Measurements from ENCODE around the gene KCNQ4. TPM values are rescaled to one million over a fixed set of nuclear protein-coding genes. Genes with fewer than 3 reads are reported as not detected.

KCNQ4 gene
- total and polyA plus RNA-seq, 2 of the 13 experiments (the other 11 are each of a cell fraction or from before 2014, with no cell fraction given): 0.02 to 0.09 TPM

DNA sequence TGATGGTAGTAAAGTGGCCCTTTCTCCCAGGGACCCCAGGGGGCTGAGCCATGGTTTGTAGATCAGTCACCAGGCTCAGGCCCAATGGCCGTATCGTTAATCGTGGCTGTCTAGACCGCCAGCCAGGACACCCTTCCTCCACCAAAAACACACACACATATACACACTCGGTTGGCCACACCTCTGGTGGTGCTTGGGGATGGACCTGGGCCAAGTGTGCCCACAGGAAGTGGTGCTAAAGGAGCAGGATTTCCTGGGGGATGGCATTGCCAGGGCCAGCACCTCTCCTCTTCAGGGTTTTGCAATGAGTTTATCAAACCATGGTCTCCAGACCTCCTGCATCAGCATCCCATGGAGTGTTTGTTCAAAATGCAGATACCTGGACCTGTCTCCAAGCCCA, 42.4 kb downstream of the KCNQ4 start (continued):
- TF ChIP-seq, protein P1, sequence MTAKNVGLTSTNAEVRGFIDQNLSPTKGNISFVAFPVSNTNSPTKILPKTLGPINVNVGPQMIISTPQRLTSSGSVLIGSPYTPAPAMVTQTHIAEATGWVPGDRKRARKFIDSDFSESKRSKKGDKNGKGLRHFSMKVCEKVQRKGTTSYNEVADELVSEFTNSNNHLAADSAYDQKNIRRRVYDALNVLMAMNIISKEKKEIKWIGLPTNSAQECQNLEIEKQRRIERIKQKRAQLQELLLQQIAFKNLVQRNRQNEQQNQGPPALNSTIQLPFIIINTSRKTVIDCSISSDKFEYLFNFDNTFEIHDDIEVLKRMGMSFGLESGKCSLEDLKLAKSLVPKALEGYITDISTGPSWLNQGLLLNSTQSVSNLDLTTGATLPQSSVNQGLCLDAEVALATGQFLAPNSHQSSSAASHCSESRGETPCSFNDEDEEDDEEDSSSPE (CRISPR knock-in tag; IDR thresholded peaks at IDR 0.05): no peak

DNA sequence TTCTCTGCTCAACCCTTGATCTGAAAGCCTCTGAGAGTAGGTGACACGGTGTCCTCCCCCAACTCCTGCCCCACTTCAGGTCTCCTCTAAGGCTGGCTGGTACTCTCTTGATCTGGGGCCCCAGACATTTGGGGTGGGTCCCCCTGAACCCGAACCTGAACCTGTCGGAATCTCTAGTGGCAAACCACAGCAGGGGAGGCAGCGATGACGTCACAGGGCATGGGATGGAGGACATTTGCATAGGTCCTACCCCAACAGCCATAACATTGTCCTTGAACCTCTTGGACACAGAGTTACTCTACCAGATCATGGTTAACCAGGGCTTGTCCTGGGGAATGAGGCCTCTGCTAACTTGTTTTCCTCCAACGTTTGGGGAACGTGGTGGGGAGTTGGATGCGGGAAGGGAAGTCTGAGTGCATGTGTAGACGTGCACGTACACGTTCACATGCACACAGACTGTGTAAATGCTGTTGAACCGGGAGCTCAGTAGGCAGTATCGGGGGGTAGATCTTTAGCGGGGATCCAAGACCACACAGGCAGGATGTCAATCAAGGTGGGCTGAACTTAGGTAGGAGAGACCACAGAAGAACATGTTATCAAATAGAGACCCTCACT, 46.2 kb downstream of the KCNQ4 start:
- no TSS peak for BruUV-seq (replicated peaks)
- H3K27ac ChIP-seq (ENCODE audit: extremely low read length, insufficient read depth, low read length): no peak overlapping the region
- no peaks in the 10 kb centered on the region for H3K79me2 ChIP-seq (ENCODE audit: insufficient read depth, low read length)
- no peaks in the 10 kb centered on the region for H3K9me3 ChIP-seq (ENCODE audit: low read length)
- no peak for DNase-seq (ENCODE audit: low spot score)
- no peak for FAIRE-seq
- H3K9ac ChIP-seq (ENCODE audit: insufficient read depth, low read depth, low read length): no peak overlapping the region
- ChIA-PET CTCF (ENCODE audit: low intra/inter-chr PET ratio, low total read pairs) (no interaction called here), POLR2A (no interaction called here)
- H2AFZ ChIP-seq (ENCODE audit: low read length): no peak overlapping the region
- in situ Hi-C loops (cut with HindIII; ENCODE audit: extremely low pct_ligation_motif_present, low pct_unique_long_range_greater_than_20kb): loop anchor here (10.0 kb wide), 1 partner anchor 205 kb away; no protein-coding TSS in a partner anchor
- no peak overlapping the region for H3K4me2 ChIP-seq (ENCODE audit: low read depth, low read length)
- TF ChIP-seq KMT2B (CRISPR knock-in tag; IDR thresholded peaks at IDR 0.05): no peak
- peak; percentile 98 for TF ChIP-seq CREB1 (IDR thresholded peaks at IDR 0.05)
- TF ChIP-seq CREB1 (CRISPR knock-in tag; IDR thresholded peaks at IDR 0.05): no peak; the same call in 1 of the 2 replicates
- TF ChIP-seq, protein P2, sequence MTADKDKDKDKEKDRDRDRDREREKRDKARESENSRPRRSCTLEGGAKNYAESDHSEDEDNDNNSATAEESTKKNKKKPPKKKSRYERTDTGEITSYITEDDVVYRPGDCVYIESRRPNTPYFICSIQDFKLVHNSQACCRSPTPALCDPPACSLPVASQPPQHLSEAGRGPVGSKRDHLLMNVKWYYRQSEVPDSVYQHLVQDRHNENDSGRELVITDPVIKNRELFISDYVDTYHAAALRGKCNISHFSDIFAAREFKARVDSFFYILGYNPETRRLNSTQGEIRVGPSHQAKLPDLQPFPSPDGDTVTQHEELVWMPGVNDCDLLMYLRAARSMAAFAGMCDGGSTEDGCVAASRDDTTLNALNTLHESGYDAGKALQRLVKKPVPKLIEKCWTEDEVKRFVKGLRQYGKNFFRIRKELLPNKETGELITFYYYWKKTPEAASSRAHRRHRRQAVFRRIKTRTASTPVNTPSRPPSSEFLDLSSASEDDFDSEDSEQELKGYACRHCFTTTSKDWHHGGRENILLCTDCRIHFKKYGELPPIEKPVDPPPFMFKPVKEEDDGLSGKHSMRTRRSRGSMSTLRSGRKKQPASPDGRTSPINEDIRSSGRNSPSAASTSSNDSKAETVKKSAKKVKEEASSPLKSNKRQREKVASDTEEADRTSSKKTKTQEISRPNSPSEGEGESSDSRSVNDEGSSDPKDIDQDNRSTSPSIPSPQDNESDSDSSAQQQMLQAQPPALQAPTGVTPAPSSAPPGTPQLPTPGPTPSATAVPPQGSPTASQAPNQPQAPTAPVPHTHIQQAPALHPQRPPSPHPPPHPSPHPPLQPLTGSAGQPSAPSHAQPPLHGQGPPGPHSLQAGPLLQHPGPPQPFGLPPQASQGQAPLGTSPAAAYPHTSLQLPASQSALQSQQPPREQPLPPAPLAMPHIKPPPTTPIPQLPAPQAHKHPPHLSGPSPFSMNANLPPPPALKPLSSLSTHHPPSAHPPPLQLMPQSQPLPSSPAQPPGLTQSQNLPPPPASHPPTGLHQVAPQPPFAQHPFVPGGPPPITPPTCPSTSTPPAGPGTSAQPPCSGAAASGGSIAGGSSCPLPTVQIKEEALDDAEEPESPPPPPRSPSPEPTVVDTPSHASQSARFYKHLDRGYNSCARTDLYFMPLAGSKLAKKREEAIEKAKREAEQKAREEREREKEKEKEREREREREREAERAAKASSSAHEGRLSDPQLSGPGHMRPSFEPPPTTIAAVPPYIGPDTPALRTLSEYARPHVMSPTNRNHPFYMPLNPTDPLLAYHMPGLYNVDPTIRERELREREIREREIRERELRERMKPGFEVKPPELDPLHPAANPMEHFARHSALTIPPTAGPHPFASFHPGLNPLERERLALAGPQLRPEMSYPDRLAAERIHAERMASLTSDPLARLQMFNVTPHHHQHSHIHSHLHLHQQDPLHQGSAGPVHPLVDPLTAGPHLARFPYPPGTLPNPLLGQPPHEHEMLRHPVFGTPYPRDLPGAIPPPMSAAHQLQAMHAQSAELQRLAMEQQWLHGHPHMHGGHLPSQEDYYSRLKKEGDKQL (CRISPR knock-in tag; IDR thresholded peaks at IDR 0.05; ENCODE audit: low read depth): no peak
- TF ChIP-seq ZNF230 (CRISPR knock-in tag; IDR thresholded peaks at IDR 0.05): no peak
- TF ChIP-seq, protein P3, sequence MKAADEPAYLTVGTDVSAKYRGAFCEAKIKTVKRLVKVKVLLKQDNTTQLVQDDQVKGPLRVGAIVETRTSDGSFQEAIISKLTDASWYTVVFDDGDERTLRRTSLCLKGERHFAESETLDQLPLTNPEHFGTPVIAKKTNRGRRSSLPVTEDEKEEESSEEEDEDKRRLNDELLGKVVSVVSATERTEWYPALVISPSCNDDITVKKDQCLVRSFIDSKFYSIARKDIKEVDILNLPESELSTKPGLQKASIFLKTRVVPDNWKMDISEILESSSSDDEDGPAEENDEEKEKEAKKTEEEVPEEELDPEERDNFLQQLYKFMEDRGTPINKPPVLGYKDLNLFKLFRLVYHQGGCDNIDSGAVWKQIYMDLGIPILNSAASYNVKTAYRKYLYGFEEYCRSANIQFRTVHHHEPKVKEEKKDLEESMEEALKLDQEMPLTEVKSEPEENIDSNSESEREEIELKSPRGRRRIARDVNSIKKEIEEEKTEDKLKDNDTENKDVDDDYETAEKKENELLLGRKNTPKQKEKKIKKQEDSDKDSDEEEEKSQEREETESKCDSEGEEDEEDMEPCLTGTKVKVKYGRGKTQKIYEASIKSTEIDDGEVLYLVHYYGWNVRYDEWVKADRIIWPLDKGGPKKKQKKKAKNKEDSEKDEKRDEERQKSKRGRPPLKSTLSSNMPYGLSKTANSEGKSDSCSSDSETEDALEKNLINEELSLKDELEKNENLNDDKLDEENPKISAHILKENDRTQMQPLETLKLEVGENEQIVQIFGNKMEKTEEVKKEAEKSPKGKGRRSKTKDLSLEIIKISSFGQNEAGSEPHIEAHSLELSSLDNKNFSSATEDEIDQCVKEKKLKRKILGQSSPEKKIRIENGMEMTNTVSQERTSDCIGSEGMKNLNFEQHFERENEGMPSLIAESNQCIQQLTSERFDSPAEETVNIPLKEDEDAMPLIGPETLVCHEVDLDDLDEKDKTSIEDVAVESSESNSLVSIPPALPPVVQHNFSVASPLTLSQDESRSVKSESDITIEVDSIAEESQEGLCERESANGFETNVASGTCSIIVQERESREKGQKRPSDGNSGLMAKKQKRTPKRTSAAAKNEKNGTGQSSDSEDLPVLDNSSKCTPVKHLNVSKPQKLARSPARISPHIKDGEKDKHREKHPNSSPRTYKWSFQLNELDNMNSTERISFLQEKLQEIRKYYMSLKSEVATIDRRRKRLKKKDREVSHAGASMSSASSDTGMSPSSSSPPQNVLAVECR (CRISPR knock-in tag; IDR thresholded peaks at IDR 0.05; ENCODE audit: borderline replicate concordance): no peak
- TF ChIP-seq MAF1 (CRISPR knock-in tag; IDR thresholded peaks at IDR 0.05; ENCODE audit: borderline replicate concordance): no peak
- TF ChIP-seq ATF7 (IDR thresholded peaks at IDR 0.05): peak; percentile 96
- TF ChIP-seq ATF7 (CRISPR knock-in tag; IDR thresholded peaks at IDR 0.05): no peak
- no peak for TF ChIP-seq ZNF672 (CRISPR knock-in tag; IDR thresholded peaks at IDR 0.05)
- no peak for TF ChIP-seq FOXM1 (CRISPR knock-in tag; IDR thresholded peaks at IDR 0.05)
- 0 out of 2 replicates have a peak, but pooled peaks have one; percentile 36 for TF ChIP-seq ATF1 (CRISPR knock-in tag; IDR thresholded peaks at IDR 0.05)
- TF ChIP-seq ZNF282 (IDR thresholded peaks at IDR 0.05; ENCODE audit: partially characterized antibody): no peak
- H4K20me1 ChIP-seq (ENCODE audit: insufficient read depth, low read length): no peaks in the 10 kb centered on the region
- intact Hi-C loops (cut with micrococcal nuclease; ENCODE audit: unreplicated experiment): no loop called here
- no peaks in the 10 kb centered on the region for H3K27me3 ChIP-seq (ENCODE audit: control insufficient read depth in 1 of 2, insufficient read depth in 2 of 2, low read length in 2 of 2)
- no peaks in the 10 kb centered on the region for H3K36me3 ChIP-seq (replicated peaks in 1 of 2; ENCODE audit: control insufficient read depth in 1 of 2, insufficient read depth in 2 of 2, low read length in 2 of 2)
- no peak overlapping the region for H3K4me3 ChIP-seq (replicated peaks in 1 of 3; ENCODE audit: insufficient read depth in 1 of 3, low read depth in 2 of 3, low read length in 3 of 3)
- peaks cover 36% of the 10 kb centered on the region for H3K4me1 ChIP-seq (ENCODE audit: insufficient read depth, low read length)
- ATAC-seq: no peak
- 42% methylated on average over 11 of the region's 14 CpGs for WGBS (ENCODE audit: low lambda C conversion rate)

Data from HepG2 (cell line).